Measurements from ENCODE around the gene SLTM. TPM values are rescaled to one million over a fixed set of nuclear protein-coding genes. Genes with fewer than 3 reads are reported as not detected.

The SLTM gene
- polyA plus RNA-seq, 1 donor from 2014 or later, result 124 TPM

GRCh38 chr15:58981808-58982475 lies 48.5 kb upstream of the SLTM start:
- no peaks in the 10 kb centered on the region for H3K79me2 ChIP-seq (replicated peaks; ENCODE audit: insufficient read depth, low read length)
- H4K20me1 ChIP-seq (ENCODE audit: insufficient read depth), result no peaks in the 10 kb centered on the region
- H3K4me2 ChIP-seq (ENCODE audit: low read length), result no peak overlapping the region
- TF ChIP-seq CTCF (IDR thresholded peaks at IDR 0.05; ENCODE audit: poor library complexity, severe bottlenecking), result no peak
- no peak for TF ChIP-seq EP300 (conservative IDR thresholded peaks at IDR 0.05; ENCODE audit: poor library complexity, severe bottlenecking)
- no peak for TF ChIP-seq MXI1 (conservative IDR thresholded peaks at IDR 0.05; ENCODE audit: poor library complexity, severe bottlenecking)
- TF ChIP-seq EZH2 (IDR thresholded peaks at IDR 0.05; ENCODE audit: borderline replicate concordance, insufficient read depth, low read length, poor library complexity, severe bottlenecking), result no peak
- no peak for TF ChIP-seq REST (IDR thresholded peaks at IDR 0.05; ENCODE audit: borderline replicate concordance)
- no peak for TF ChIP-seq SMC3 (conservative IDR thresholded peaks at IDR 0.05; ENCODE audit: poor library complexity)
- TF ChIP-seq RAD21 (conservative IDR thresholded peaks at IDR 0.05), result no peak
- TF ChIP-seq TAF1 (IDR thresholded peaks at IDR 0.05; ENCODE audit: low read depth), result no peak
- TF ChIP-seq POLR2AphosphoS5 (IDR thresholded peaks at IDR 0.05), result no peak
- H3K27ac ChIP-seq (ENCODE audit: low read length), result no peak overlapping the region
- no peak overlapping the region for H3K9ac ChIP-seq (ENCODE audit: low read length)
- H3K4me3 ChIP-seq (ENCODE audit: low read length), result no peak overlapping the region
- no peak overlapping the region for H2AFZ ChIP-seq (ENCODE audit: low read depth, low read length)
- no peaks in the 10 kb centered on the region for H3K9me2 ChIP-seq (ENCODE audit: insufficient read depth, low read length)
- no peaks in the 10 kb centered on the region for H3K9me3 ChIP-seq (ENCODE audit: low read length)
- no peaks in the 10 kb centered on the region for H3K27me3 ChIP-seq (ENCODE audit: insufficient read depth, low read depth, low read length)
- H3K36me3 ChIP-seq (ENCODE audit: insufficient read depth, low read length), result no peaks in the 10 kb centered on the region
- H3F3A ChIP-seq (ENCODE audit: insufficient read depth, low read length, poor library complexity, severe bottlenecking), result no peaks in the 10 kb centered on the region

- Histone ChIP-seq H3K36me3 (ENCODE audit: insufficient read depth, low read length) (no peaks in the 10 kb centered on the region), H3K4me2 (ENCODE audit: low read length) (no peak overlapping the region), H3K9me2 (ENCODE audit: insufficient read depth, low read length) (no peaks in the 10 kb centered on the region), H3K27me3 (ENCODE audit: insufficient read depth, low read depth, low read length) (no peaks in the 10 kb centered on the region), H3K79me2 (replicated peaks; ENCODE audit: insufficient read depth, low read length) (no peaks in the 10 kb centered on the region), H3F3A (ENCODE audit: insufficient read depth, low read length, poor library complexity, severe bottlenecking) (no peaks in the 10 kb centered on the region), H3K9me3 (ENCODE audit: low read length) (no peaks in the 10 kb centered on the region), H2AFZ (ENCODE audit: low read depth, low read length) (no peak overlapping the region), H3K27ac (ENCODE audit: low read length) (no peak overlapping the region), H3K4me3 (ENCODE audit: low read length) (no peak overlapping the region), H3K9ac (ENCODE audit: low read length) (no peak overlapping the region), H4K20me1 (ENCODE audit: insufficient read depth) (no peaks in the 10 kb centered on the region)
- TF ChIP-seq RAD21 (conservative IDR thresholded peaks at IDR 0.05) (peak; percentile 76), POLR2AphosphoS5 (IDR thresholded peaks at IDR 0.05) (no peak), MXI1 (conservative IDR thresholded peaks at IDR 0.05; ENCODE audit: poor library complexity, severe bottlenecking) (no peak), SMC3 (conservative IDR thresholded peaks at IDR 0.05; ENCODE audit: poor library complexity) (peak; percentile 77), EZH2 (IDR thresholded peaks at IDR 0.05; ENCODE audit: borderline replicate concordance, insufficient read depth, low read length, poor library complexity, severe bottlenecking) (no peak), CTCF (IDR thresholded peaks at IDR 0.05; ENCODE audit: poor library complexity, severe bottlenecking) (peak; percentile 74), EP300 (conservative IDR thresholded peaks at IDR 0.05; ENCODE audit: poor library complexity, severe bottlenecking) (no peak)
These were observed 47.0 kb upstream of the SLTM start for GRCh38 chr15:58980351-58980939.
